Ovary (tissue), 9 donors: ENCODE results near the gene CFAP20DC. TPM values are rescaled to one million over a fixed set of nuclear protein-coding genes. Genes with fewer than 3 reads are reported as not detected.

ENCODE experiments used
- DNase-seq, 5 donors: peaks; one replicate each; pipeline ENCODE4 v3.0.0-alpha.2; 2019 to 2020
- H3K27ac ChIP-seq, 2 donors: fragments of 200-600 bp; one replicate each; pipeline versions ENCODE4 v1.5.1 to v1.8.0; 2019 to 2022
- H3K27me3 ChIP-seq: fragments of 200-600 bp; one replicate; pipeline ENCODE4 v1.8.0; 2022
- H3K36me3 ChIP-seq: fragments of 200-600 bp; sonication (generic); one replicate; pipeline ENCODE4 v1.5.1; 2019
- H3K4me1 ChIP-seq: one replicate; pipeline ENCODE4 v1.8.1; 2013; ENCODE audit warnings: mild to moderate bottlenecking, moderate library complexity; ENCODE audit not compliant: insufficient read depth
- H3K4me3 ChIP-seq: fragments of 200-600 bp; sonication (generic); one replicate; pipeline ENCODE4 v1.5.1; 2017
- H3K9me3 ChIP-seq, 2 donors: fragments of 200-600 bp in 1 of 2; sonication (generic) in 1 of 2; one replicate each; pipeline versions ENCODE4 v1.5.1 to v1.8.1; 2013 to 2019; ENCODE audit warnings: mild to moderate bottlenecking in 1 of 2, moderate library complexity in 1 of 2
- CTCF ChIP-seq, 3 donors: fragments of 450-650 bp in 2 of 3; fragments of 200-600 bp in 1 of 3; IDR thresholded peaks; one replicate each; pipeline versions ENCODE4 v1.5.1 to v1.8.0; 2016 to 2022; ENCODE audit warnings: antibody characterized with exemption in 3 of 3, mild to moderate bottlenecking in 1 of 3
- EP300 ChIP-seq: sonication (generic); formaldehyde crosslinking; IDR thresholded peaks from one replicate; pipeline ENCODE4 v1.6.1; 2017; ENCODE audit warnings: antibody characterized with exemption
- POLR2A ChIP-seq: fragments of 450-650 bp; IDR thresholded peaks from one replicate; pipeline ENCODE4 v1.6.1; 2017; ENCODE audit warnings: antibody characterized with exemption, mild to moderate bottlenecking, moderate library complexity
- WGBS, 3 donors: extraction: QIAGEN DNeasy Blood & Tissue Kit in 1 of 3; methylation state at CpG; one replicate each; pipeline versions ENCODE4 v1.1.5 to v1.1.7; 2013 to 2017; 5-methylcytosine and 5-hydroxymethylcytosine counted together
- intact Hi-C, 4 donors: fragments of 100-400 bp; cut with DNase I; formaldehyde crosslinking; loops; one replicate each; pipeline versions ENCODE4 v1.11.0 to v1.15.1; 2022 to 2023
- polyA plus RNA-seq, 2 donors: library from polyadenylated mRNA; stranded (reverse); fragments of 200-250 nt in 1 of 2; fragments of 350-450 nt in 1 of 2; fragmentation: Illumina TruSeq in 1 of 2; extraction: RNeasy Lipid Tissue Mini Kit (QIAGEN cat#74804) in 1 of 2; gene quantifications; one replicate each; pipeline ENCODE4 v1.2.3, GENCODE V29; 2013 to 2014
- total RNA-seq, 7 donors: library from RNA; depleted of rRNA in 2 of 7; stranded (reverse); fragments of >200 nt in 2 of 7; fragmentation: NEBNext Ultra II Directional in 3 of 7; extraction: Animal tissue kit (Norgen Biotek cat#: 25700) in 3 of 7; gene quantifications; one replicate each; pipeline versions ENCODE4 v1.1.0 to v1.2.4, GENCODE V29; 2016 to 2023
- donor health status: DM: no; HTN: no; CAD: no; lungs with moderate emphysema.
- donor health status: DM: no; HTN: no; CAD: no.
- donor health status: Bipolar disorder and iron deficiency.
- donor health status: DM: yes; HTN: yes; CAD: no.
- donor health status: DM: no; HTN: no; CAD: no.
- donor health status: DM: yes; HTN: yes; CAD: no.

The CFAP20DC gene
- total and polyA plus RNA-seq, 9 donors = 0.10 to 2.4 (median 0.47) TPM

- intact Hi-C loops = no loop called here
- no peaks in the 10 kb centered on the region for H3K9me3 ChIP-seq
- no peaks in the 10 kb centered on the region for H3K4me1 ChIP-seq
- 24 to 40% (median 30%) methylated on average over 3 of the region's 3 CpGs for WGBS, 3 donors
- no peak overlapping the region for H3K4me3 ChIP-seq
- no peak overlapping the region for H3K27ac ChIP-seq
- H3K27me3 ChIP-seq = no peaks in the 10 kb centered on the region
- DNase-seq = no peak
- TF ChIP-seq EP300 (no peak), POLR2A (no peak), CTCF (IDR thresholded peaks at IDR 0.05) (no peak)
- H3K36me3 ChIP-seq = no peaks in the 10 kb centered on the region
Observed at GRCh38 chr3:58800940-58801339, 248.9 kb downstream of the CFAP20DC start.

GRCh38 chr3:58800032-58800431 is 249.8 kb downstream of the CFAP20DC start:
- intact Hi-C loops = no loop called here

GRCh38 chr3:58799271-58799670 is 250.6 kb downstream of the CFAP20DC start:
- no peak overlapping the region for H3K27ac ChIP-seq

More at GRCh38 chr3:58800032-58800431, 249.8 kb downstream of the CFAP20DC start:
- H3K4me1 ChIP-seq = no peaks in the 10 kb centered on the region
- H3K27ac ChIP-seq = no peak overlapping the region
- WGBS, 3 donors = 84 to 93% (median 90%) methylated on average over 2 of the region's 2 CpGs
- H3K36me3 ChIP-seq = no peaks in the 10 kb centered on the region
- DNase-seq = no peak
- H3K27me3 ChIP-seq = no peaks in the 10 kb centered on the region
- H3K9me3 ChIP-seq = no peaks in the 10 kb centered on the region
- no peak overlapping the region for H3K4me3 ChIP-seq
- TF ChIP-seq POLR2A (no peak), EP300 (no peak), CTCF (IDR thresholded peaks at IDR 0.05) (no peak)

GRCh38 chr3:58798312-58798711 is 251.5 kb downstream of the CFAP20DC start:
- intact Hi-C loops = no loop called here
- TF ChIP-seq EP300 = no peak
- no peak for TF ChIP-seq POLR2A
- TF ChIP-seq CTCF (IDR thresholded peaks at IDR 0.05) = no peak
- WGBS, 3 donors = 84 to 89% (median 86%) methylated on average over 2 of the region's 2 CpGs

More at GRCh38 chr3:58799271-58799670, 250.6 kb downstream of the CFAP20DC start:
- TF ChIP-seq EP300 (no peak), CTCF (IDR thresholded peaks at IDR 0.05) (no peak), POLR2A (no peak)
- no peaks in the 10 kb centered on the region for H3K9me3 ChIP-seq
- H3K4me3 ChIP-seq = no peak overlapping the region
- H3K4me1 ChIP-seq = no peaks in the 10 kb centered on the region
- no peak for DNase-seq
- intact Hi-C loops = no loop called here
- H3K36me3 ChIP-seq = no peaks in the 10 kb centered on the region
- no peaks in the 10 kb centered on the region for H3K27me3 ChIP-seq
- WGBS, 3 donors = 66 to 78% (median 74%) methylated on average over 3 of the region's 3 CpGs

More at GRCh38 chr3:58798312-58798711, 251.5 kb downstream of the CFAP20DC start:
- Histone ChIP-seq H3K4me1 (no peaks in the 10 kb centered on the region), H3K27me3 (no peaks in the 10 kb centered on the region), H3K27ac (no peak overlapping the region), H3K36me3 (no peaks in the 10 kb centered on the region), H3K4me3 (no peak overlapping the region), H3K9me3 (no peaks in the 10 kb centered on the region)
- DNase-seq = no peak
